Posterior cingulate gyrus (tissue), 11 donors: Measurements from ENCODE around the gene TLE1.
"Not testable (repeated sequence)": the region's sequence is repeated elsewhere in the genome, so short reads cannot be mapped to it uniquely, and the experiment has no call there.

Source experiments
- DNase-seq, 10 donors: peaks; one replicate each; pipeline versions ENCODE4 v3.0.0 to v3.0.0-alpha.2; 2020 to 2021; ENCODE audit warnings: mixed read lengths in 3 of 10
- intact Hi-C: fragments of 100-400 bp; cut with DNase I; formaldehyde crosslinking; loops from one replicate; pipeline ENCODE4 v1.15.1; 2023

Gene TLE1

GRCh38 chr9:81689343-81690175, at the start of gene TLE1:
Gene TLE1, minus strand, starts transcription at chr9:81689547. Its CDS starts 1,307 bp downstream, at chr9:81688240.
- peak; percentile 99 to 100 (median 100) for DNase-seq
- intact Hi-C loops: loop anchor here (1.0 kb wide), 1 partner anchor 137 kb away; no protein-coding TSS in a partner anchor

- no peak for DNase-seq
- intact Hi-C loops: no loop called here
Measured at GRCh38 chr9:81737871-81738507, 48.6 kb upstream of the TLE1 start.

- intact Hi-C loops, DNase-seq: not testable (repeated sequence)
Measured at GRCh38 chr9:81730498-81730897, 41.2 kb upstream of the TLE1 start.

GRCh38 chr9:81729135-81729534, 39.8 kb upstream of the TLE1 start:
- DNase-seq: no peak
- intact Hi-C loops: no loop called here

GRCh38 chr9:81724242-81724889, 35.0 kb upstream of the TLE1 start:
- intact Hi-C loops: no loop called here
- no peak for DNase-seq

- intact Hi-C loops: no loop called here
Measured at GRCh38 chr9:81722277-81722676, 32.9 kb upstream of the TLE1 start.

GRCh38 chr9:81720450-81721086, 31.2 kb upstream of the TLE1 start:
- DNase-seq: no peak
- intact Hi-C loops: no loop called here

More at GRCh38 chr9:81722277-81722676, 32.9 kb upstream of the TLE1 start:
- DNase-seq: no peak

- DNase-seq: no peak
- intact Hi-C loops: no loop called here
Measured at GRCh38 chr9:81719972-81720371, 30.6 kb upstream of the TLE1 start.

GRCh38 chr9:81718244-81718643, 28.9 kb upstream of the TLE1 start:
- DNase-seq: no peak
- intact Hi-C loops: no loop called here

GRCh38 chr9:81717747-81718077, 28.4 kb upstream of the TLE1 start:
- no peak for DNase-seq
- intact Hi-C loops: no loop called here

- intact Hi-C loops: no loop called here
- no peak for DNase-seq
Measured at GRCh38 chr9:81717061-81717746, 27.9 kb upstream of the TLE1 start.

GRCh38 chr9:81716409-81716808, 27.1 kb upstream of the TLE1 start:
- intact Hi-C loops: no loop called here
- no peak for DNase-seq

- no peak for DNase-seq
- intact Hi-C loops: no loop called here
Measured at GRCh38 chr9:81705578-81705977, 16.2 kb upstream of the TLE1 start.

GRCh38 chr9:81694541-81694940, 5.2 kb upstream of the TLE1 start:
- no peak for DNase-seq
- intact Hi-C loops: no loop called here

GRCh38 chr9:81693671-81694378, 4.5 kb upstream of the TLE1 start:
- intact Hi-C loops: no loop called here
- DNase-seq: no peak

GRCh38 chr9:81690251-81690851, 1.0 kb upstream of the TLE1 start:
- intact Hi-C loops: no loop called here
- peak in 4 of 10 donors; percentile 17 to 84 (median 52) for DNase-seq

- intact Hi-C loops: loop anchor here (1.0 kb wide), 1 partner anchor 137 kb away; no protein-coding TSS in a partner anchor
- DNase-seq: not testable (repeated sequence)
Measured at GRCh38 chr9:81689093-81689342, 329 bp downstream of the TLE1 start.

GRCh38 chr9:81688262-81689092, 870 bp downstream of the TLE1 start:
- intact Hi-C loops: loop anchor here (1.0 kb wide), 1 partner anchor 138 kb away; no protein-coding TSS in a partner anchor
- peak in 8 of 10 donors; percentile 19 to 90 (median 42) for DNase-seq
